Measurements from ENCODE around the gene MINDY3.
"Not testable (repeated sequence)": the region's sequence is repeated elsewhere in the genome, so short reads cannot be mapped to it uniquely, and the experiment has no call there.

MINDY3 gene

DNA sequence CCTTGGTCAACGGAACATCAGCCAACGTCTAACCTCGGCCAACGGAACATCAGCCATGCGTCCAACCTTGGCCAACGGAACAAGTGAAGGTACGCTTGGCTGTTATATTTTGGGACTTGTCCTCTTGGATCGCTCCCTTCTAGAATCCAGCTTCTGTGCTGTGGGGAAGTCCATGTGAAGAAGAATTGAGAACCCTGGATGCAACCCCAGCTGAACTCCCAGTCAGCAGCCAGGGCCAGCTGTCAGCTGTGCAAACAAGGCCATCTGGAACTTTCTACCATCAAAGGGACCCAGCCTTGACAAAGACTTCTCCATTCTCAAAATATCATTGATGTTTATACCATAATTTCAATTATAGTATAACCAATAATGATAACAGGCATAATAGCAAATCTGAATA lies 97.3 kb downstream of the MINDY3 start:
- H3K27me3 ChIP-seq (ENCODE audit: insufficient read depth, low read depth): no peaks in the 10 kb centered on the region
- no peak overlapping the region for H3K4me2 ChIP-seq
- no peak overlapping the region for H3K4me3 ChIP-seq (IDR thresholded peaks at IDR 0.05; ENCODE audit: insufficient read depth, low read depth, low read length)
- no peak overlapping the region for H3K9ac ChIP-seq
- H3K36me3 ChIP-seq (ENCODE audit: insufficient read depth): no peaks in the 10 kb centered on the region
- peaks cover 3% of the 10 kb centered on the region for H3K4me1 ChIP-seq (ENCODE audit: low read depth, poor library complexity, severe bottlenecking)
- H3K27ac ChIP-seq: no peak overlapping the region
- TF ChIP-seq, protein P1, sequence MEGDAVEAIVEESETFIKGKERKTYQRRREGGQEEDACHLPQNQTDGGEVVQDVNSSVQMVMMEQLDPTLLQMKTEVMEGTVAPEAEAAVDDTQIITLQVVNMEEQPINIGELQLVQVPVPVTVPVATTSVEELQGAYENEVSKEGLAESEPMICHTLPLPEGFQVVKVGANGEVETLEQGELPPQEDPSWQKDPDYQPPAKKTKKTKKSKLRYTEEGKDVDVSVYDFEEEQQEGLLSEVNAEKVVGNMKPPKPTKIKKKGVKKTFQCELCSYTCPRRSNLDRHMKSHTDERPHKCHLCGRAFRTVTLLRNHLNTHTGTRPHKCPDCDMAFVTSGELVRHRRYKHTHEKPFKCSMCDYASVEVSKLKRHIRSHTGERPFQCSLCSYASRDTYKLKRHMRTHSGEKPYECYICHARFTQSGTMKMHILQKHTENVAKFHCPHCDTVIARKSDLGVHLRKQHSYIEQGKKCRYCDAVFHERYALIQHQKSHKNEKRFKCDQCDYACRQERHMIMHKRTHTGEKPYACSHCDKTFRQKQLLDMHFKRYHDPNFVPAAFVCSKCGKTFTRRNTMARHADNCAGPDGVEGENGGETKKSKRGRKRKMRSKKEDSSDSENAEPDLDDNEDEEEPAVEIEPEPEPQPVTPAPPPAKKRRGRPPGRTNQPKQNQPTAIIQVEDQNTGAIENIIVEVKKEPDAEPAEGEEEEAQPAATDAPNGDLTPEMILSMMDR (conservative IDR thresholded peaks at IDR 0.05; ENCODE audit: low read depth, low read length): no peak
- H2AFZ ChIP-seq (ENCODE audit: low read depth): no peak overlapping the region
- no peaks in the 10 kb centered on the region for H3K79me2 ChIP-seq (ENCODE audit: insufficient read depth, low read depth)
- H4K20me1 ChIP-seq (ENCODE audit: insufficient read depth): no peaks in the 10 kb centered on the region

DNA sequence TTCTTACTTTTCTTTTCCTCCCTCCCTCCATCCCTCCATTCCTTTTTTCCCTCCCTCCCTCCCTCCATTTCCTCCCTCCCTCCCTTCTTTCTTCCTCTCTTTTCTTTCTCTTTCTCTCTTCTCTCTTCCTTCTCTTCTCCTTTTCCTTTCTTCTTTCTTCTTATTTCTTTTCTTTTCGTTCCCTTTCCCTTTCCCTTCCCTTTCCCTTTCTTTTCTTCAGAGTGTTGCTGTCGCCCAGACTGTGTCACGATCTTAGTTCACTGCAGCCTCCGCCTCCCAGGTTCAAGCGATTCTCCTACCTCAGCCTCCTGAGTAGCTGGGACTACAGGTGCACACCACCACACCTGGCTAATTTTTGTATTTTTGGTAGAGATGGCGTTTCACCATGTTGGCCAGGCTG lies 98.1 kb downstream of the MINDY3 start:
- not testable (repeated sequence) for H3K27me3 ChIP-seq (ENCODE audit: insufficient read depth, low read depth); H3K9ac ChIP-seq; H3K4me2 ChIP-seq; H3K79me2 ChIP-seq (ENCODE audit: insufficient read depth, low read depth); H2AFZ ChIP-seq (ENCODE audit: low read depth); H3K36me3 ChIP-seq (ENCODE audit: insufficient read depth); H4K20me1 ChIP-seq (ENCODE audit: insufficient read depth); H3K27ac ChIP-seq; H3K4me1 ChIP-seq (ENCODE audit: low read depth, poor library complexity, severe bottlenecking); H3K4me3 ChIP-seq (IDR thresholded peaks at IDR 0.05; ENCODE audit: insufficient read depth, low read depth, low read length)

DNA sequence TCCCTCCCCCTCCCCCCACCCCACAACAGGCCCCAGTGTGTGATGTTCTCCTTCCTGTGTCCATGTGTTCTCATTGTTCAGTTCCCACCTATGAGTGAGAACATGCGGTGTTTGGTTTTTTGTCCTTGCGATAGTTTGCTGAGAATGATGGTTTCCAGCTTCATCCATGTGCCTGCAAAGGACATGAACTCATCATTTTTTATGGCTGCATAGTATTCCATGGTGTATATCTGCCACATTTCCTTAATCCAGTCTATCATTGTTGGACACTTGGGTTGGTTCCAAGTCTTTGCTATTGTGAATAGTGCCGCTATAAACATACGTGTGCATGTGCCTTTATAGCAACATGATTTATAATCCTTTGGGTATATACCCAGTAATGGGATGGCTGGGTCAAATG lies 99.1 kb downstream of the MINDY3 start:
- not testable (repeated sequence) for H3K27me3 ChIP-seq (ENCODE audit: insufficient read depth, low read depth); H3K9ac ChIP-seq

DNA sequence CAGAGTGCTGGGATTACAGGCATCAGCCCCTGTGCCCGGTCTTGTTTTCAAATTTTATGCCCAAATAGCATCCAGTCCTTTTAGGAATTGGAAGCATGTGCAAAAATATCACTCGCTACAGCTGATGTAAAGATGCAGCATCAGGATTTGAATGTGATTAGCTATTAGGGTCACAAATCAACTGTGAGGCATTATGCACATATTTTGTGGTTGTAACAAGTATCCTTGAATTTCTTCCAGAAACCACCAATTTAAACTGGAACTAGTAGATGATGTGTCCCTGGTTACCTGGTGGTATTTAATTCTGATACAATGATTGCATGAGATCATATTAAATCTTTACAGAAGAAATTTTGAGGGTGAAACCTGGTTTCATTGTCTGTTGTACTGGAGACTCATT lies 99.6 kb downstream of the MINDY3 start:
- H3K27ac ChIP-seq: no peak overlapping the region

More for the DNA sequence above, 99.1 kb downstream of the MINDY3 start:
- H2AFZ ChIP-seq (ENCODE audit: low read depth); H3K79me2 ChIP-seq (ENCODE audit: insufficient read depth, low read depth); H3K27ac ChIP-seq; H4K20me1 ChIP-seq (ENCODE audit: insufficient read depth); H3K4me2 ChIP-seq; H3K36me3 ChIP-seq (ENCODE audit: insufficient read depth); H3K4me1 ChIP-seq (ENCODE audit: low read depth, poor library complexity, severe bottlenecking); H3K4me3 ChIP-seq (IDR thresholded peaks at IDR 0.05; ENCODE audit: insufficient read depth, low read depth, low read length): not testable (repeated sequence)

DNA sequence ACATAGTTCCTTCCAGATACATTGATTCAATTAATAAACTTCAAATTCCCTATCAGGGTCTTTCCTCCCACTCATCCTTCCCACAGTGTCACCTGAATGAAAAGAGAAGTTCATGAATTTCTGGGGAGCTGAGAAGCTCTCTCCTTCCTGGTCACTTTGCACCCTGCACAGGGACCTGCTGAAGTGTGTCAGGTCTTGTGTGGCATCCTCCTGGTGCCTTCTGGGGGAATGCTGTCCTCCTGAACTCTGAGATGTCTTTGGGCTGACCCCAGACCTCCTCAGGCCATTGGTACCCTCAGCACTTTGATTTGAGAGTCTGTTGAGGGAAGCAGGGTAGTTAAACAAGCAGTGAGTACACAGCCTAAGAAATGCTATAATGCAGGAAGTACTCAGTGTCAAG lies 101.0 kb downstream of the MINDY3 start:
- Histone ChIP-seq H3K79me2 (ENCODE audit: insufficient read depth, low read depth) (no peaks in the 10 kb centered on the region), H3K27ac (no peak overlapping the region), H3K27me3 (ENCODE audit: insufficient read depth, low read depth) (no peaks in the 10 kb centered on the region), H2AFZ (ENCODE audit: low read depth) (no peak overlapping the region), H3K9ac (no peak overlapping the region), H3K4me3 (IDR thresholded peaks at IDR 0.05; ENCODE audit: insufficient read depth, low read depth, low read length) (no peak overlapping the region), H3K4me2 (no peak overlapping the region), H4K20me1 (ENCODE audit: insufficient read depth) (no peaks in the 10 kb centered on the region), H3K4me1 (ENCODE audit: low read depth, poor library complexity, severe bottlenecking) (no peaks in the 10 kb centered on the region), H3K36me3 (ENCODE audit: insufficient read depth) (no peaks in the 10 kb centered on the region)
- TF ChIP-seq, protein P1 (conservative IDR thresholded peaks at IDR 0.05; ENCODE audit: low read depth, low read length): no peak

More for the DNA sequence above, 99.6 kb downstream of the MINDY3 start:
- Histone ChIP-seq H3K36me3 (ENCODE audit: insufficient read depth) (no peaks in the 10 kb centered on the region), H4K20me1 (ENCODE audit: insufficient read depth) (no peaks in the 10 kb centered on the region), H3K79me2 (ENCODE audit: insufficient read depth, low read depth) (no peaks in the 10 kb centered on the region), H3K4me1 (ENCODE audit: low read depth, poor library complexity, severe bottlenecking) (no peaks in the 10 kb centered on the region), H3K9ac (no peak overlapping the region), H3K4me3 (IDR thresholded peaks at IDR 0.05; ENCODE audit: insufficient read depth, low read depth, low read length) (no peak overlapping the region), H2AFZ (ENCODE audit: low read depth) (no peak overlapping the region), H3K4me2 (no peak overlapping the region), H3K27me3 (ENCODE audit: insufficient read depth, low read depth) (no peaks in the 10 kb centered on the region)
- TF ChIP-seq, protein P1 (conservative IDR thresholded peaks at IDR 0.05; ENCODE audit: low read depth, low read length): no peak

Measured in KMS-11 (cell line).